Kidney (tissue), 14 donors: ENCODE results near the gene PDE9A. TPM values are rescaled to one million over a fixed set of nuclear protein-coding genes. Genes with fewer than 3 reads are reported as not detected.
A peak's percentile ranks its signal among the peaks of the same experiment; 100 is the strongest.
"Not testable (repeated sequence)": the region's sequence is repeated elsewhere in the genome, so short reads cannot be mapped to it uniquely, and the experiment has no call there.

Experiments
- DNase-seq, 5 donors: peaks; one replicate each; pipeline ENCODE4 v3.0.0-alpha.2; 2013 to 2020
- FAIRE-seq: peaks from 2 replicates; lab custom pipeline; 2012; peaks lifted over from hg19 to GRCh38; lab: Jason Lieb, UNC
- H3K27ac ChIP-seq, 2 donors: one replicate each; pipeline ENCODE4 v1.7.0; 2013; ENCODE audit warnings: low read depth in 2 of 2, low read length in 2 of 2, inconsistent platforms in 1 of 2
- H3K27me3 ChIP-seq: one replicate; pipeline ENCODE4 v1.7.1; 2013; ENCODE audit warnings: low read length, inconsistent platforms; ENCODE audit not compliant: control insufficient read depth, insufficient read depth
- H3K36me3 ChIP-seq, 3 donors: one replicate each; pipeline versions ENCODE4 v1.7.0 to v1.7.1; 2013; ENCODE audit warnings: low read length in 3 of 3, control low read depth in 1 of 3, inconsistent platforms in 1 of 3; ENCODE audit not compliant: insufficient read depth in 3 of 3, control insufficient read depth in 2 of 3
- H3K4me1 ChIP-seq, 3 donors: one replicate each; pipeline versions ENCODE4 v1.7.0 to v1.7.1; 2013; ENCODE audit warnings: low read length in 3 of 3, inconsistent platforms in 1 of 3, low read depth in 1 of 3; ENCODE audit not compliant: control insufficient read depth in 2 of 3, insufficient read depth in 2 of 3
- H3K4me3 ChIP-seq, 3 donors: one replicate each; pipeline versions ENCODE4 v1.7.0 to v1.8.1; 2013; ENCODE audit warnings: low read length in 3 of 3, control low read depth in 1 of 3, inconsistent platforms in 1 of 3
- H3K9ac ChIP-seq, 3 donors: one replicate each; pipeline versions ENCODE4 v1.7.0 to v1.7.1; 2013; ENCODE audit warnings: low read length in 3 of 3, control low read depth in 1 of 3, inconsistent platforms in 1 of 3
- H3K9me3 ChIP-seq, 3 donors: one replicate each; pipeline versions ENCODE4 v1.7.0 to v1.7.1; 2013; ENCODE audit warnings: low read length in 3 of 3, control low read depth in 1 of 3, inconsistent platforms in 1 of 3; ENCODE audit not compliant: control insufficient read depth in 2 of 3, insufficient read depth in 1 of 3
- intact Hi-C: fragments of 100-400 bp; cut with DNase I; formaldehyde crosslinking; loops from one replicate; pipeline ENCODE4 v1.11.1; 2022
- polyA plus RNA-seq: library from polyadenylated mRNA; stranded (reverse); fragments of 350-450 nt; fragmentation: Illumina TruSeq; extraction: RNeasy Lipid Tissue Mini Kit (QIAGEN cat#74804); gene quantifications from one replicate; pipeline ENCODE4 v1.2.3, GENCODE V29; 2014; ENCODE audit warnings: low read depth, low replicate concordance; ENCODE audit not compliant: insufficient read depth
- total RNA-seq: library from RNA; stranded (reverse); fragmentation: NEBNext Ultra II Directional; extraction: Animal tissue kit (Norgen Biotek cat#: 25700); gene quantifications from one replicate; pipeline ENCODE4 v1.2.1, GENCODE V29; 2021
- TF ChIP-seq, protein P1 (sequence below): IDR thresholded peaks from 3 replicates; pipeline ENCODE4 v1.5.1; 2012; ENCODE audit warnings: mild to moderate bottlenecking, moderate library complexity, borderline replicate concordance; ENCODE audit not compliant: insufficient read depth; ENCODE audit errors: extremely low read depth
- donor health status: control.
- donor health status: control.
- donor health status: control.
- donor health status: control.
- donor health status: control.
- donor health status: DM: yes; HTN: yes; CAD: no.
- donor health status: Normal renal cell carcinoma (clear cell type).

PDE9A gene
- total and polyA plus RNA-seq, 2 donors from 2014 or later, result 30.1 to 39.0 TPM

DNA sequence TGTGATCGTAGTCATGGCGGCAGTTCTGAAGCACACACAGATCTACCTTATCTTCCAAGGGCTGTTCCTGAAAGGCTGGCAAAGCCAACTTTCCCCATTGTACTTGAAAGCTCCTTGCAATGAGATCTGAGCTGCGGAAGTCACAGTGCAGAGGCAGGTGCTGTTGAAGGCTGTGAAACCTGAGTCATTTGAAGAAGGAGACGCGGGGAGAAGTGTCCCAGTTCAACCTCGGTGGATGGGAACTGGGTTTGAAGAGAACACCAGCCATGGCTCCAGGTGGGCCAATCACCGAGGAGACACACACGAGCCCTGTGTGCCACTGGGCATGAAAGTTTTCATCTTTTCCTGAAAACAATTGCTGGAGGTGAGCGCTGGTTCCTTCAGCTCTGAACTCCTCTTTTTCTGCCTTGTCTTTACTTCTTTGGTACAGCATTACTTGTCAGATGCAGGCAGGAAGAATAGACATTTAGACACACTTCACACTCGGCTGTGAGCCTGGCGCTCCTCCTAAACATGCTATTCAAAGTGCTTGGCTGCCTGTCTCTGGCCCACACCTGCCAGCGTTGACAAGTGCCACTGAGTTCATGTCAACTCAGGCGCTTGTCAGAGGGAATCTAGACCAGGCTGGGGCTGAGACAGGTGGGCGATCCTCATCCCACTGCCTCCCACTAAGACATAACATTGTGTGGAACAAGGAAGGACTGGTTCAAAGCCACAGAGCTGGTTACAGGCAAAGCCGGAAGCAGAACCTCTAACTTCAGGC, 25.7 kb upstream of the PDE9A start:
- Histone ChIP-seq H3K27ac (no peak overlapping the region), H3K4me3 (no peak overlapping the region), H3K36me3 (no peaks in the 10 kb centered on the region), H3K27me3 (no peaks in the 10 kb centered on the region), H3K4me1 (peaks cover 3 to 19% (median 12%) of the 10 kb centered on the region in 3 donors), H3K9ac (no peak overlapping the region), H3K9me3 (no peaks in the 10 kb centered on the region)
- TF ChIP-seq, protein P1, sequence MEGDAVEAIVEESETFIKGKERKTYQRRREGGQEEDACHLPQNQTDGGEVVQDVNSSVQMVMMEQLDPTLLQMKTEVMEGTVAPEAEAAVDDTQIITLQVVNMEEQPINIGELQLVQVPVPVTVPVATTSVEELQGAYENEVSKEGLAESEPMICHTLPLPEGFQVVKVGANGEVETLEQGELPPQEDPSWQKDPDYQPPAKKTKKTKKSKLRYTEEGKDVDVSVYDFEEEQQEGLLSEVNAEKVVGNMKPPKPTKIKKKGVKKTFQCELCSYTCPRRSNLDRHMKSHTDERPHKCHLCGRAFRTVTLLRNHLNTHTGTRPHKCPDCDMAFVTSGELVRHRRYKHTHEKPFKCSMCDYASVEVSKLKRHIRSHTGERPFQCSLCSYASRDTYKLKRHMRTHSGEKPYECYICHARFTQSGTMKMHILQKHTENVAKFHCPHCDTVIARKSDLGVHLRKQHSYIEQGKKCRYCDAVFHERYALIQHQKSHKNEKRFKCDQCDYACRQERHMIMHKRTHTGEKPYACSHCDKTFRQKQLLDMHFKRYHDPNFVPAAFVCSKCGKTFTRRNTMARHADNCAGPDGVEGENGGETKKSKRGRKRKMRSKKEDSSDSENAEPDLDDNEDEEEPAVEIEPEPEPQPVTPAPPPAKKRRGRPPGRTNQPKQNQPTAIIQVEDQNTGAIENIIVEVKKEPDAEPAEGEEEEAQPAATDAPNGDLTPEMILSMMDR, result no peak
- DNase-seq, result peak in 2 of 5 donors; percentile 16 to 42
- intact Hi-C loops, result no loop called here
- no peak for FAIRE-seq

DNA sequence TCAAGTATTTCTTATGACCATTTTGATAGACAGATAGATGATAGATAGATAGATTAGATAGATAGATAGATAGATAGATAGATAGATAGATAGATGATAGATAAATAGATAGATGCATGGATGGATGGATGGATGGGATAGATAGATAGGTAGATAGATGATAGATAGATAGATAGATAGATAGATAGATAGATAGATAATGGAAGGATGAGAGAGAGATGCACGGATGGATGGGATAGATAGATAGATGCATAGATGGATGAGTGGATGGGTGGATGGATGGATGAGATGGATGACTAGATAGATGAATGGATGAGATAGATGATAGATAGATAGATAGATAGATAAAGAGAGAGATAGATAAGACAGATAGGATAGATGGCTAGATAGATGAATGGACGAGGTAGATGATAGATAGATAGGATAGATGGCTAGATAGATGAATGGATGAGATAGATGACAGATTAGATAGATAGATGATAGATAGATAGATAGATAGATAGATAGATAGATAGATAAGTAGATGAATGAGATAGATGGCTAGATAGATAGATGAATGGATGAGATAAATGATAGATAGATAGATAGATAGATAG, 24.9 kb upstream of the PDE9A start:
- FAIRE-seq, H3K9ac ChIP-seq, DNase-seq, H3K4me3 ChIP-seq, H3K9me3 ChIP-seq, intact Hi-C loops, H3K27me3 ChIP-seq, H3K36me3 ChIP-seq, H3K27ac ChIP-seq: not testable (repeated sequence)
- H3K4me1 ChIP-seq, result peaks cover 3 to 17% (median 12%) of the 10 kb centered on the region in 3 donors

DNA sequence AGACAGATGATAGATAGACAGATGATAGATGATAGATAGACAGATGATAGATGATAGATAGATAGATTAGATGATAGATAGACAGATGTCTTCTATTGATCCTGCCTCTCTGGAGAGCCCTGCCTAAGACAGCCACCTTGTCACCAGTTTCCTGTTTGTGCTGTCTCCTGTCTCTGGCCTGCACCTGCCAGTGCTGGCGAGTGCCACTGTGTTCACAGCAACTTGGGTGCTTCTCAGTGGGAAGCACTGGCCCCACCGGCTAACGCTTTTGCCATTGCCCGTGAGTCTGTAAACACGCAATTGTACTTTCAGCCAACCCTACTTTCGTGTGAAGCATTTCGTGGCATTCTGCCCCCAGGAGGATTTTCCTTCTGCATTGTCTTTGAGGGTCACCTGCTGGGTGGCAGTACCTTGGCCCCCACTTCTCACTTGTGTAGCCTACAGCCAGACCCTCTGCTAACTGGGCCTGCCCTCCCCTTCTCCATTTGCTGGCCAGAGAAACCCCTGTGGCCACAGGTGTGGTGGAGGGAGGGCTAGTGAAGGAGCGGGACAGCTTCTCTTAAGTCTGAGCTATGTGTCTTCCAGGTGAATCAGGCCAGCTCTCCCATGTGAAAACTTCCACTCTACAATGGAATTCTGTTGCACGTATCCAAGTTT, 23.4 kb upstream of the PDE9A start:
- TF ChIP-seq, protein P1, result no peak
- Histone ChIP-seq H3K9me3 (no peaks in the 10 kb centered on the region), H3K4me3 (no peak overlapping the region), H3K9ac (no peak overlapping the region), H3K27me3 (no peaks in the 10 kb centered on the region), H3K4me1 (peaks cover 0 to 4% (median 2%) of the 10 kb centered on the region in 3 donors), H3K27ac (no peak overlapping the region), H3K36me3 (no peaks in the 10 kb centered on the region)
- FAIRE-seq (no peak), DNase-seq (peak in 2 of 5 donors; percentile 29 to 52)
- intact Hi-C loops, result no loop called here

DNA sequence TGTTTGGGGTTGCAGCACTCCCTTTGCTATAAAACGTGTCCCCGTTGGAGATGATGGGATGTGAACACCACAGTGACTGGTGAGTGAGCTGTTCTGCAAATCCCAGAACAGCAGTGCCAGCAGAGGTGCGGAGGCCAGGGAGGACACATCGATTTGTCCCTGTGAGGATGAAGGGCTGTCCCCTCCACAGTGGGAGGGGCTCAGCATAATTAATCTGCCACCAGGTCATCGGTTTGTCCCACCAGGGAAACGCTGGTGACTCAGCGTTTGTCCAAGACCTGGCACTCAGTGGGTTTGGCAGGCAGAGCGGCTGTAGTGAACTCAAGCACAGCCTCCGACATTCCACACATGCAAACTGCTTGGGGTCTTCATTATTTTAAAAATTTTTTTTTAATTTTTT, 22.8 kb upstream of the PDE9A start:
- no peak overlapping the region for H3K27ac ChIP-seq
- FAIRE-seq, result no peak
- TF ChIP-seq, protein P1, result no peak
- peak in 2 of 5 donors; percentile 34 to 74 for DNase-seq
- H3K9me3 ChIP-seq, result no peaks in the 10 kb centered on the region
- H3K4me1 ChIP-seq, result no peaks in the 10 kb centered on the region
- H3K27me3 ChIP-seq, result no peaks in the 10 kb centered on the region
- H3K4me3 ChIP-seq, result no peak overlapping the region
- no peaks in the 10 kb centered on the region for H3K36me3 ChIP-seq
- intact Hi-C loops, result no loop called here
- H3K9ac ChIP-seq, result no peak overlapping the region
